Measurements from ENCODE around the gene RHOF. TPM values are rescaled to one million over a fixed set of nuclear protein-coding genes. Genes with fewer than 3 reads are reported as not detected.

Gene RHOF
- total and polyA plus RNA-seq, 2 of the 13 experiments (the other 11 are each of a cell fraction or from before 2014, with no cell fraction given) = 14.6 to 32.2 TPM

GRCh38 chr12:121793838-121794533 is 498 bp upstream of the RHOF start (continued):
- no peak for TF ChIP-seq THAP7 (CRISPR knock-in tag; IDR thresholded peaks at IDR 0.05)
- peak; percentile 78; the same call in 1 of the 2 replicates for TF ChIP-seq BRCA1 (CRISPR knock-in tag; IDR thresholded peaks at IDR 0.05)
- TF ChIP-seq ZFP62 (CRISPR knock-in tag; IDR thresholded peaks at IDR 0.05) = no peak
- TF ChIP-seq YY1 (IDR thresholded peaks at IDR 0.05; ENCODE audit: insufficient read depth, insufficient replicate concordance, low read depth, low read length) = peak; percentile 70
- TF ChIP-seq SIN3B (IDR thresholded peaks at IDR 0.05; ENCODE audit: low read length) = no peak
- no peak; the same call in 1 of the 2 replicates for TF ChIP-seq MYNN (CRISPR knock-in tag; IDR thresholded peaks at IDR 0.05; ENCODE audit: low read depth)
- TF ChIP-seq HNRNPL (IDR thresholded peaks at IDR 0.05; ENCODE audit: low read depth, low read length) = peak; percentile 74; the same call in 1 of the 2 replicates
- TF ChIP-seq ADNP (CRISPR knock-in tag; IDR thresholded peaks at IDR 0.05) = peak; percentile 57; the same call in 1 of the 2 replicates
- peak; percentile 83 for TF ChIP-seq RBFOX2 (IDR thresholded peaks at IDR 0.05; ENCODE audit: low read depth, low read length)
- no peak for TF ChIP-seq NCOA5 (CRISPR knock-in tag; IDR thresholded peaks at IDR 0.05)
- peak; percentile 62; the same call in 1 of the 2 replicates for TF ChIP-seq ZNF564 (CRISPR knock-in tag; IDR thresholded peaks at IDR 0.05)
- TF ChIP-seq XBP1 (CRISPR knock-in tag; IDR thresholded peaks at IDR 0.05) = no peak
- TF ChIP-seq ZNF543 (CRISPR knock-in tag; IDR thresholded peaks at IDR 0.05) = 0 out of 2 replicates have a peak, but pooled peaks have one; percentile 50
- no peak for TF ChIP-seq SRF (IDR thresholded peaks at IDR 0.05; ENCODE audit: low read depth, low read length)
- 0 out of 2 replicates have a peak, but pooled peaks have one; percentile 55 for TF ChIP-seq FOXO1 (CRISPR knock-in tag; IDR thresholded peaks at IDR 0.05)
- TF ChIP-seq ZNF883 (CRISPR knock-in tag; IDR thresholded peaks at IDR 0.05; ENCODE audit: not compliant biosample characterization) = peak; percentile 89
- peak; percentile 32 for TF ChIP-seq ASH2L (IDR thresholded peaks at IDR 0.05; ENCODE audit: insufficient read length, low read depth, low read length)
- peak; percentile 87; the same call in 1 of the 2 replicates for TF ChIP-seq SMAD1 (CRISPR knock-in tag; IDR thresholded peaks at IDR 0.05; ENCODE audit: borderline replicate concordance, low read depth)
- peak; percentile 52; the same call in 1 of the 2 replicates for TF ChIP-seq ZNF775 (CRISPR knock-in tag; IDR thresholded peaks at IDR 0.05; ENCODE audit: borderline replicate concordance)
- no peak; the same call in 1 of the 2 replicates for TF ChIP-seq ZFP36L1 (CRISPR knock-in tag; IDR thresholded peaks at IDR 0.05)
- TF ChIP-seq PLRG1 (conservative IDR thresholded peaks at IDR 0.05) = no peak
- TF ChIP-seq ZNF225 (CRISPR knock-in tag; IDR thresholded peaks at IDR 0.05) = 0 out of 2 replicates have a peak, but pooled peaks have one; percentile 16
- TF ChIP-seq NFRKB (IDR thresholded peaks at IDR 0.05) = no peak
- no peak for TF ChIP-seq ZUFSP (CRISPR knock-in tag; IDR thresholded peaks at IDR 0.05; ENCODE audit: borderline replicate concordance)
- TF ChIP-seq RAD51 (IDR thresholded peaks at IDR 0.05; ENCODE audit: borderline replicate concordance) = no peak
- TF ChIP-seq NFE2L2 (IDR thresholded peaks at IDR 0.05; ENCODE audit: low read length) = no peak
- TF ChIP-seq KAT8 (CRISPR knock-in tag; IDR thresholded peaks at IDR 0.05) = peak; percentile 70; the same call in 1 of the 2 replicates
- no peak for TF ChIP-seq ZNF570 (CRISPR knock-in tag; IDR thresholded peaks at IDR 0.05; ENCODE audit: borderline replicate concordance)
- peak; percentile 53; the same call in 1 of the 2 replicates for TF ChIP-seq ZFP1 (CRISPR knock-in tag; IDR thresholded peaks at IDR 0.05)
- peak; percentile 55 for TF ChIP-seq HES4 (CRISPR knock-in tag; IDR thresholded peaks at IDR 0.05; ENCODE audit: borderline replicate concordance)
- no peak for TF ChIP-seq NCOA1 (CRISPR knock-in tag; IDR thresholded peaks at IDR 0.05)

Measured in HepG2 (cell line).